GM18507 (cell line): ENCODE results near the gene NUDT3.
A peak's percentile ranks its signal among the peaks of the same experiment; 100 is the strongest.

Experiments used
- DNase-seq: peaks from one replicate; pipeline ENCODE4 v3.0.0; 2011; ENCODE audit warnings: low read depth; ENCODE audit not compliant: insufficient read length; ENCODE audit errors: extremely low spot score
- FAIRE-seq: peaks from 2 replicates; lab custom pipeline; 2011; peaks lifted over from hg19 to GRCh38; lab: Jason Lieb, UNC

NUDT3 gene

GRCh38 chr6:34305982-34306708 lies 86.3 kb downstream of the NUDT3 start:
- FAIRE-seq (no peak), DNase-seq (no peak)

DNA sequence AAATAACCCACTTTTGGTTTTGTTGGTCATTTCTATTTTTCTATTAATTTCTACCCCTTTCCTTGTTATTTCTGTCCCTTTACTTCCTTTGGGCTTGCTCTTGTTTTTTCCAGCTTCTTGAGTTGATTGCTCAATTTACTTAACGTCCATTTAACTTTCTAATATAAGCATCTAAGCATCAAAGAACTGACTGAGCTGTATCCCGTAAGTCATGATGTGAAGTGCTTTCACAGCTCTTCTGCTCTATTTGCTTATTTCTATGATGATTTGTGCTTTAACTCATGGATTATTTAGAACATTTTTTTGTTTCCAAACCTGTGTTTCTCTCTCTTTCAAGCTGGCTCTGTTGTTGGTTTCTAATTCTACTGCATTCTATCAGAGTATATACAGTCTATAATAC lies 87.0 kb downstream of the NUDT3 start:
- no peak for DNase-seq
- no peak for FAIRE-seq

DNA sequence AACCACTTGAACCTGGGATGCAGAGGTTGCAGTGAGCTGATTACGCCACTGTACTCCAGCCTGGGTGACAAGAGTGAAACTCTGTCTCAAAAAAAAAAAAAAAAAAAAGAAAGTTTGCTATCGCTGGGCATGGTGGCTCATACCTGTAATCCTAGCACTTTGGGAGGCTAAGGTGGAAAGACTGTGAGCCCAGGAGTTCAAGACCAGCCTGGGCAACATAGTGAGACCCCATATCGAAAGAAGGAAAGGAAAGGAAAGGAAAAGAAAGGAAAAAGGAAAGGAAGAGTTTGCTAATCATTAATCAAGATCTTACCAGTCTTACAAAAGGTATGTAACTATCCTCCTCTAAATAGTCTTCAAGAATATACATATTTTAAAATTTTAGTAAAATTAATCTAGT lies 88.3 kb downstream of the NUDT3 start:
- FAIRE-seq (no peak), DNase-seq (no peak)

DNA sequence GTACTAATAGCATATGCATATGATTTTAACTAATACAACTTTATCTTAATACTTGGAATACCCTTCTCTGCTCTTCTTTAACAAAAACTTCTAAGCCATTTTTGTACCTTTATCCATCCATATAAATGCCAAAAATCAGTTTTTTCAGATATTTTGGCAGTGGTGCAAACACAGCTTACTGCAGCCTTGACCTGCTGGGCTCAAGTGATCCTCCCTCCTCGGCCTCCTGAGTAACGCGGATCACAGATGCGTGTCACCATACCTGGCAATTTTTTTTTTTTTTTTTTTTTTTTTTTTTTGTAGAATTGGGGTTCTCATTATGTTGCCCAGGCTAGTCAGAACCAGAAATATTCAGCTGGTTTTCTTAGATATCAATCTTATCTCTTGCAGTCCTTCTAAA lies 89.5 kb downstream of the NUDT3 start:
- DNase-seq (no peak), FAIRE-seq (no peak)

DNA sequence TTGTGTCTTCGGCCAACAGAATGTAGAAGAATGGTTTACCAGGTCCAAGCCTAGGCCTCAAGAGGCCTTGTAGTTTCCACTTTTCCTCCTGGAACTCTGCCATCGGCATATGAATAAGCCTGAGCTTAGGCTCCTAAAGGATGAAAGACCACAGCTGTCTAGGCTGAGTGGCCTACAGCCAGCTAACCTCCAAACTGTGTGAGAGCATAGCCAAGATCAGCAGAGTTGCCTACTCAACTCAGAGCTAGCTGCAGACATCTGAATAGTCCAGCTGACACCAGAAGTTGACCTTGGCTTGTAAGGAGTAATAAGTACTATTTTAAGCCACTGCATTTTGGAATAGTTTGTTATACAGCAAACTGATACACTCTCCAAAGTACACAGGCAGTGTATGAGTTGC lies 91.1 kb downstream of the NUDT3 start:
- FAIRE-seq (no peak), DNase-seq (no peak)

- no peak for DNase-seq
- FAIRE-seq, result no peak
Observed at GRCh38 chr6:34300332-34300751, 92.1 kb downstream of the NUDT3 start.

GRCh38 chr6:34298941-34299340 lies 93.5 kb downstream of the NUDT3 start:
- DNase-seq (no peak), FAIRE-seq (no peak)

- peak; percentile 94 for FAIRE-seq
- peak; percentile 51 for DNase-seq
Observed at GRCh38 chr6:34295721-34296120, 96.7 kb downstream of the NUDT3 start.

DNA sequence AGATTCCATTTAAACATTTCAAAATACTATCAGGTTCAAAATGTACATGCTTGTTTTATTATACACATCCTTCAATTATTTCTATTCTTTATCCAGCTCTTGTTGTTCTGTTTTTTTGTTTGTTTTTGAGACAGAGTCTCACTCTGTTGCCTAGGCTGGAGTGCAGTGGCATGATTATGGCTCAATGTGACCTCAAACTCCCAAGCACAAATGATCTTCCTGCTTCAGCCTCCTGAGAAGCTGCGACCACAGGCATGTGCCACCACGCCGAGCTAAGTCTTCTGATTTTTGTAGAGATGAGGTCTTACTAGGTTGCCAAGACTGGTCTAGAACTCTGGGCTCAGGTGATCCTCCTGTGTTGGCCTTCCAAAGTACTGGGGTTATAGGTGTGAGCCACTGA lies 99.5 kb downstream of the NUDT3 start:
- FAIRE-seq, result no peak
- DNase-seq, result no peak

DNA sequence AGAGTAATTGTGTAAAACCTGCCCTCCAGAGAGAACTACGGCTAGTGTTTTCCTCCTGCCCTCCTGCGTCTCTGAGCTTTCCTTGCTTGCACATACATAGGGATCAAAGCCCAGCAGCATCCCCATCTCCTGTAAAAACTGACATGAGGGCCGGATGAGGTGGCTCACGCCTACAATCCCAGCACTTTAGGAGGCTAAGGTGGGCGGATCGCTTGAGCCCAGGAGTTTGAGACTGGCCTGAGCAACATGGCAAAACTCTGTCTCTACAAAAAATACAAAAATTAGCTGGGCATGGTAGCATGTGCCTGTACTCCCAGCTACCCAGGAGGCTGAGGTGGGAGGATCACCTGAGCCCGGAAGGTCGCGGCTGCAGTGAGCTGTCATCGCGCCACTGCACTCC lies 103.3 kb downstream of the NUDT3 start:
- DNase-seq (no peak), FAIRE-seq (no peak)

GRCh38 chr6:34288581-34288980 lies 103.9 kb downstream of the NUDT3 start:
- FAIRE-seq, result peak; percentile 76

DNA sequence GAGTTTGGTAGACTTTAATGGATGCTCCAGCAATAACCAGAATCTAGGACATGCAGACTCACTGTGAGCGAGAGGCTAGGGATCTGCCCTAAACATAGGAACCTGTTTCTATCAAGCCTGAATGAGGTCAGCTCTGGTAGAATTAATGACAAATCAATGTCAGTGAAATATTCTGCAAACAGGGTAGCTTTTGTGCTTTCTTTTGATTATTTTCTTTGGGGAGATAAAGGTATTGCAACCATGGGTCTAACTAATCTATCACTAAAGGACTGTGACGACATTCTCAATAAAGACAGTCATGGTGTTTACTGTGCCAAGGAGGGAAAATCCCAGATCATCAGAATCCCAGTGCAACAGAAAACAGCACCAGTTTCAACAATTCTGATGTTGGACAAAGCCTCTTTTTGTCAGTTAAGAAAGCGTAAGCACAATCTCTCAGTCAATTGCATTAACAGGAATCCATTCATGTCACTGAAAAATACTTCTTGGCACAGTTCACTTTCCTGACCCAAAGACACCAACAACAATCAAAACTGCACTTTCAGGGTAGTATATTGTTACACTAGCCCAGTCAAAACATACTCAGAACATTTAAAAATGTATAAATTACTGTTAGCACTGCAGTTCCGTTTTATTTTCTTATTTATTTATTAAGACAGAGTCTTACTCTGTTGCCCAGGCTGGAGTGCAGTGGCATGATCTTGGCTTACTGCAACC lies 106.9 kb downstream of the NUDT3 start:
- FAIRE-seq, result no peak

More at GRCh38 chr6:34288581-34288980, 103.9 kb downstream of the NUDT3 start:
- DNase-seq, result no peak

GRCh38 chr6:34284563-34285447 lies 107.7 kb downstream of the NUDT3 start:
- FAIRE-seq (no peak), DNase-seq (no peak)

More for the DNA sequence above, 106.9 kb downstream of the NUDT3 start:
- no peak for DNase-seq

DNA sequence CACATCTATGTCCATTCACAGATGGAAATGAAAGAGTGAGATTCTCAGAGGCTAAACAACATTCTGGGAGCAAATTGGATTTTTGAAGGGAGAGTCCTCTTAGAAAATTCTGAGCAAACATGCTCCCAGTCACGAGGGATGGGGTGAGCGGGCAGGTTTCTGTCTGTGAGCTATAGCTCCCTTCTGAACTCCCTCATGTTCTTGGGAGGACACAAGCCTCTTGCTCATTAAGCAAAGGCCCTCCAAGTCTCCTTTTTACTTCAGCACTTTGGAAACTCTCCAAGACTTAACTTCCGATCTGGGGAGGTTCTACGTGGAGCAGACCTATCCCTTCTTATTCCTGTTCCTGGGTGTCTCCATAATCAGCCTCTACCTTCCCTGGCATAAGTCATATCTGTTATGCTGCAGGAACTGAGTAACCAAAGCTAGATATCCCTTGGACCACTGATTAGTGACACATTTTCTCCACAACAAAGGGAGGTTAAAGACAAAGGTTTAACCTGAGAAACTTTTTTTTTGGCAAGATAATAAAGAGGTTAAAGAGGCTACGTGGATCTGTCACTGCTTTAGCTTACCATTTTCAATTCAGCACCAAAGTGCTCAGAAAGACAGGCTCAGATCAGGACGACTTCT lies 110.7 kb downstream of the NUDT3 start:
- no peak for DNase-seq
- no peak for FAIRE-seq

DNA sequence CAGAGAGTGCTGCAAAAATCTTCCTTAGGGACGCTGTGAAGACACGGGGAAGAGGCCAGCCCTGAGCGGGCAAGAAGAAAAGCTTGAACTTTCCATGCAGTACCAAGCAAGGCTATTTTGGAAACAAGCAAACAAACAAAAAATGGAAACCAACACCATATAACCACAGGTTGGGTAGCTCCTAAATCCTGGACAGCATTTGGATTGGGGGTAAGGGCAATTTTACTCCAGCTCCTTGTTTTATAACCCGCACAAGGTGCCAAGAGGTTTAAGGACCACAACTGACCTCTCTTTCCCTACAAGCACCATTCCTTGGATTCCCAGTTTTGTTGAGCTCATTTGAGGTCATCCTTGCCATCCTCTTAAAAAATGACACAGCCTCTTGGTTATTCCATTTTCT lies 112.3 kb downstream of the NUDT3 start:
- DNase-seq (no peak), FAIRE-seq (no peak)

DNA sequence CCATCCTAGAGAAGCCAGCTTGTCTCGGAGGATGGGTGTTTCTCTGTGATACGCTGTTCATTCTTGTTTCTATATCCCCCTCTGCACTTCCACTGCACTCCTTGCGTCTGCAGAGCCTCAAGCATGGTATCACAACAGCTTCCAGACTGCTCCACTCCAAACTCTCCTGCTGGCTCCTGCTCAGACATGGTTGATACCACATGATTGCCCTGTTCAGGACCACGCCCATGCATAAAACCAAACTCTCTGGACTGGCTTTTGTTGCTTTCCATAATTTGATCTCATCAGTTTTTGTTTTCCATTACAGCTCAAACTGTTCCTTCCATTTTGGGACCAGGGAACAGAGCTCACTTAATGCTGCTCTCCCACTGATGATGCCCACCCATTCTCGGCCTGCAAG lies 113.6 kb downstream of the NUDT3 start:
- no peak for FAIRE-seq
- DNase-seq, result no peak

DNA sequence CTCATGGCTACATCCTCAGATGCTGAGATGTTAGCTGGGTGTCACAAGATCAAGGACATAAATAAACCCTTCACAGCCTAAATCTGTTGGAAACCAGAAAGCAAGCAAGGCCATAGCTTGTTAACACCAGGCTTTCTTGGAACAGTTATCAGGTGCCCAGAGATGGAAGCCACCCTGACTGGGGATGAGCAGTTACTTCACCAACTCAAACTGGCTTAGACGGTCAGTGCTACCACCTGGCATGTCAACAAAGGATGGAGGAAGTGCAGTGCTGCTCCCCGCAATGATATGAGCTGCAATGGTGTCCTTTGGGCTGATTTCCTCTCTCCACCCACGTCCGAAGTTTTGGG lies 114.7 kb downstream of the NUDT3 start:
- FAIRE-seq, result no peak
- DNase-seq, result no peak

GRCh38 chr6:34276881-34277762 lies 115.3 kb downstream of the NUDT3 start:
- DNase-seq (no peak), FAIRE-seq (no peak)

GRCh38 chr6:34276191-34276590 lies 116.3 kb downstream of the NUDT3 start:
- DNase-seq, result no peak
- FAIRE-seq, result no peak
